ENCODE measurements around the gene AANAT. TPM values are rescaled to one million over a fixed set of nuclear protein-coding genes. Genes with fewer than 3 reads are reported as not detected.

AANAT gene
- total RNA-seq, 1 donor from 2014 or later = not detected

DNA sequence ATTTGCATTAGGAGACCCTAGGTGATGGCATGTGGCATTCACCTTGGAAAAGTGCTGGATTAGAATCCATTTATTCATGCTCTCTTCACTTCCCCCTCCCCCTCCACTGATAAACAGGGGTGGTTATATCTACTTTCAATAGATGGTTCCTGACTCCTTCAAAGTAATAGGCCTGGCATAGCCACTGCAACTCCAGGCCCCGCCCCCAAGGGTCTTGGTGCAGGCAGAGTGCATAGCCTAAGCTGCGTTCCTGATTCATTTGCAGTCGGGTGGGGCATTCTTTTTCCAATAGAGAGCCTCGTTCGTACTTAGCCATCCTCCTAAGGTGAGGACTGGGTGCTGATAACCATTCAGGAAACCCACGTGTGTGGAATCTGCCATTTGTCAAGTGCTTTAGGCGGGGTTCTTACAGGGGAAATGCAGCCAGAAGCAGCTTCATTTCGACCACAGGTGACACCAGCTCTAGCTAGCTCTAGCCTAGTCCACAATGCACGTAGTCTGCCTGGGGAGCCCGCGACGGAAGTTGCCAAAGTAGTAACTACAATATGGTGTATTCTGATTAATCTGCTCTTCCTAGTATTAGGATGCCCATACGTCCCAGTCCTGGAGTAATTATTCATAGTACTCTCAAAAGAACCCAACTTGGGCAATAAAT lies 25.6 kb upstream of the AANAT start:
- DNase-seq (ENCODE audit: low read depth in 2 of 2) = no peak

- DNase-seq (ENCODE audit: low read depth in 2 of 2) = no peak
Measured at GRCh38 chr17:76442341-76443338, 24.8 kb upstream of the AANAT start.

DNA sequence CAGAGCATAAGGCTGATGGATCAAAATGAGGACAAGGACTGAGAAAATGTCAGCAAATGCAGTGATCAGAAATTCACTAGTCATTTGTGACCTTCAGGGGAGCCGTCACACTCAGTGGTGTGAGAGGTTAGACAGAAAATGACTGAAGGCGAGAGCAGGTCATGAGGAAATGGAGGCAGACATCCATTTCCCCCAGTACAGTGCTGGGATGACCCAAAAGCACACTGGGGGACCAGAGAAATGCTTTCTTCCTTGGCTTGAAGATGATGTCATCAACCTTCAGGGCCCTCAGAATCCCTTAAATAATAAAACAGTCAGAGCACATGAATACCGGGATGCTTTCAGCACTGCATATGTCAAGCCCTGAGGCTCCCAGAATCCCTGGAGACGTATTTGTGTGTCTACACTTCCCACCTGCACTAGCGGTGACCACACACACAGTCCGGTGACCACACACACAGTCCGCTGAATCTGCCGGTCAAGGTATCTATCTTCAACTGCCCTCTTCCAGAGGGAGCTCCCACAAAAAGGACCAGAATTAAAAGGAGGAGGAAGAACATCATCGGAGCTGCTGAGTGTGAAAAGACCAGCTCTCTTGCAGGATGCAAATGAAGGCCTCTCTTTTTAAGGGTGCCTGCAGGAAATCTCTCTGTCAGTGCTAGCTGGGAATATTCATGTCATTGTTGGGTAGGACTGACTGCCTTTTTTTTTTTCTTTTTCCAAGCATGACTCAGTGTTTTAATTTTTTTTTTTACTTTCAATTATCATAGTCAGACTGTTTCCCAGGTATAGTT lies 22.7 kb upstream of the AANAT start:
- DNase-seq (ENCODE audit: low read depth in 2 of 2) = peak; percentile 32 to 53

- no peak for DNase-seq (ENCODE audit: low read depth in 2 of 2)
Measured at GRCh38 chr17:76445697-76446448, 21.5 kb upstream of the AANAT start.

DNA sequence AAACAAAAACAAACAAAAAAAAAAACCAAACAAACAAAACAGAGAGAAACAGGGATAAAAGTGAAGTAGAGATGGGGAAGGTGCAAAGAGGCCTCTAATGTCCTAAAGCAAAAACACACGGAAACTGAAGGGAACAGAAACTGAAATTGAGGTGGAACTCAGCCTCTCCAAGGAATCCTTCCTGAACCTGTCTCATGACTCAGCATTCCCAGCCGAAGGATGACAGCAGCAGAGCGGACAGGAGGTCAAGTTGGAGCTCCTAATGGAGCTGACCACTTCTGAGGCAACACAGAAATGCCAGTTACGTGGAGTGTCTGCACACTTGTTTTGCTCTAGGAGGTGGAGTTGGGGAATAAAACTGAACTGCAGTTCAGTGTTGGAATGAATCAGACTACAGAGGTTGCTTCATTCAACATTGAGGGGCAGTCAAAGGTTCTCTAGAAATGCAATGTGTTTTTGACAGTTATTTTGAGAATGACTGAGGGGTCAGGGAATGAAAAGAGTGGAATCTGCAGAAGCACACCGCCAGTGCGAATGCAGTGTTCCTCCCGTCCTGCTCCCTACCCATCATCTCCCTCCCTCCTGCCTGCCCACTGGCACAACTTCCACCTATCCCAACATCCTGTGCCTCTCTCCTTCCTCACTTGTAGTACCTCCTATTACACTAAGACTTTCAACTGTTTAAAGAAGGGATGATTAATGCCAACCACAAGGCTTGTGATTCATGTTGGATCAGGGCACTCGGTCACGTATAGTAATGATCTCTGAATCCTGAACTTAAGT lies 20.8 kb upstream of the AANAT start:
- DNase-seq (ENCODE audit: low read depth in 2 of 2) = peak in 1 of 2 donors; percentile 74

DNA sequence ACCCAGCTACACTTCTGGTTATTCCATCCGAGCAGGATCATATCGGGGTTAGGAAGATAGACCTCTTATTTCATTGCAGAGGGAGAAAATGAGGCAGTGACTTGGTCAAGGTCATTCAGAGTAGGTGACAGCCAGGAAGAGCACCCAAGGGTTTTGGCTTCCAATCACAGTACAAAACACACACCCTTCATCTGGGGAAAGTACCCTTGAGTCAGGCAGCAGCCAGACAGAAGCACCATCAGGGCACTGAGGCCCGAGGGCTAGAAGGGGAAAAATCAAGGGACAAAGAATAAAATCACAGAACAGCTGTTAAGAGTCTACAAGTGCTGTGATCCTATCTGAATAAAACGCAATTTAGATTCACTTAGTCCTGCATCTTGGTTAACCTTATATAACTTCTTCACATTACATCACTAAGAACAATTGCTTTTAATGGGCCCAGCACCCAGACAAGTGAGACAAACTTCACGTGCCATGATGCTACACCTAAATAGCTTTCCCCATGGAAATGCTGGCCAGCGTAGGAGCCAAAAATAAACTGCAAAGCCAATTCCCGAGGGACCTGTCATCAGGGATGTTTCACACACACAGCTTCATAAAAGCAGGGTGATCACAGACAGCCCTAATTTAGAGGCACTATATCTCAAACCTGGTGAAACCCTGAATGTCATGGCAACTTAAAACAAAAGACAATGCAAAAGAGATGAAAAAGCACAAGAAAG lies 19.3 kb upstream of the AANAT start:
- no peak for DNase-seq (ENCODE audit: low read depth in 2 of 2)

DNA sequence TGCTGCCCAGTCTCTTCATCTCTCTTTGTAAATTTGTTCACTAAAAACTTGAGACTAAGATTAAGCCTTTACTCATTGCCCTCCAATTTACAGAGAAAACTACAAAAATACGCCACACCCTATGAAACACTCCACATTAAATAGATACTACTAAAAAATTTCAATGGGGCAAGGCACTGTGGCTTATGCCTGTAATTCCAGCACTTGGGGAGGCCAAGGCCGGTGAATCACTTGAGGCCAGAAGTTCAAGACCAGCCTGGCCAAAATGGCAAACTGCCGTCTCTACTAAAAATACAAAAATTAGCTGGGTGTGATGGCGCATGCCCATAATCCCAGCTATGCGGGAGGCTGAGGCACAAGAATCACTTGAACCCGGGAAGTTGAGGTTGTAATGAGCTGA lies 18.3 kb upstream of the AANAT start:
- no peak for DNase-seq (ENCODE audit: low read depth in 2 of 2)

DNA sequence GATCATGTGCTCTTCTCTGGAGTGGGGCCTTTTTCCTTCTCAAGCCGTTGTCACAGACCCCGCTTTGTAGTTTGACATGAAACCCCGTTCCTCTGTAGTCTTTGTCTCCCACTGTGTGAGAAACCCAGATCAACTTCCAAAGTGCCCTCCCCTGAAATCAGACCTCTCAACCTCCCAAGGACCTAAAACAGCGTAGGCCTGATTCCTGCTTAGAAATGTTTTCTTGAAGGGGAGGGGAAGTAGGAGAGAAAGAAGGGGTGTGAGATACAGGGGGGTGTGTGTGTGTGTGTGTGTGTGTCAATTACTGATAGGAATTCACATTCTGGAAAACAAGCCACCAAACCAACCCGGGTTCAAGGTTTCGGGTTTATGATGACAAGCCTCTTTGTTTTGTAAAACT lies 15.9 kb upstream of the AANAT start:
- no peak for DNase-seq (ENCODE audit: low read depth in 2 of 2)

- DNase-seq (ENCODE audit: low read depth in 2 of 2) = peak; percentile 21 to 37
Measured at GRCh38 chr17:76452127-76452659, 15.2 kb upstream of the AANAT start.

- DNase-seq (ENCODE audit: low read depth in 2 of 2) = peak; percentile 86 to 91
Measured at GRCh38 chr17:76452660-76453430, 14.6 kb upstream of the AANAT start, which contains the start of gene UBE2O. UBE2O (minus strand) TSS chr17:76453152; CDS start chr17:76453141, 11 bp downstream.

DNA sequence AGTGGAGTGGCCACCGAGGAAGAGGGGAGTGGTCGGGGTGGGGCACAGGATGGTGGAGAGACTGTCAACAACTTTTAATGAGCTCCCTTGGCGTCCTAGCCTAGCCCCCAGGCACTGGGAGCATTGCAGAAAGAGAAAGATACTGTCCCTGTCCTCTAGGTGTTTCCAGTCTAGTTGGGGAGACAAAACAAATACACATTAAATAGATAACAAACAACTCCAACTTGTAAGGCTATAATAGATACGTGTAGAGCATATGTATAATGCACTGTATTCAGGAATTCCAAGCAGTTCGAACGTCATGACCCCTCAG lies 14.0 kb upstream of the AANAT start:
- DNase-seq (ENCODE audit: low read depth in 2 of 2) = no peak

GRCh38 chr17:76458580-76459490 lies 8.6 kb upstream of the AANAT start:
- peak; percentile 72 to 75 for DNase-seq (ENCODE audit: low read depth in 2 of 2)

DNA sequence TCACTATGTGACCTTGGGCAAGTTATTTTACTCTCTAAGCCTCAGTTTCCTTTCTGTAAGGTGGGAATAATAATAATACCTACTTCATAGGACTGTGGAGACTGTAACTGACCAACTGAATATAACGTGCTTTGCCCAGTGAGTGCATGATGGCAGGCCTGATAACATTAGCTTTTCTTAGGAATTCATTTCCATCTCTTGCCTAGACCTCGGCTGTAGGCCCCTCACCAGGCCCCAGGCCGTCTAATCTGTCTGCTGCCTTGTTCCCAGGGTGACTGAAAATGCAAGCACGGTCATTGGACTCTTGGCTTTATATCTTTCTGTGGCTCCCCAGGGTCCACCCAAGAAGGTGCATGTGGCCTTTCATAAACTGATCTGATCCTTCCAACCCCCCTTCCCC lies 7.7 kb upstream of the AANAT start:
- DNase-seq (ENCODE audit: low read depth in 2 of 2) = no peak

DNA sequence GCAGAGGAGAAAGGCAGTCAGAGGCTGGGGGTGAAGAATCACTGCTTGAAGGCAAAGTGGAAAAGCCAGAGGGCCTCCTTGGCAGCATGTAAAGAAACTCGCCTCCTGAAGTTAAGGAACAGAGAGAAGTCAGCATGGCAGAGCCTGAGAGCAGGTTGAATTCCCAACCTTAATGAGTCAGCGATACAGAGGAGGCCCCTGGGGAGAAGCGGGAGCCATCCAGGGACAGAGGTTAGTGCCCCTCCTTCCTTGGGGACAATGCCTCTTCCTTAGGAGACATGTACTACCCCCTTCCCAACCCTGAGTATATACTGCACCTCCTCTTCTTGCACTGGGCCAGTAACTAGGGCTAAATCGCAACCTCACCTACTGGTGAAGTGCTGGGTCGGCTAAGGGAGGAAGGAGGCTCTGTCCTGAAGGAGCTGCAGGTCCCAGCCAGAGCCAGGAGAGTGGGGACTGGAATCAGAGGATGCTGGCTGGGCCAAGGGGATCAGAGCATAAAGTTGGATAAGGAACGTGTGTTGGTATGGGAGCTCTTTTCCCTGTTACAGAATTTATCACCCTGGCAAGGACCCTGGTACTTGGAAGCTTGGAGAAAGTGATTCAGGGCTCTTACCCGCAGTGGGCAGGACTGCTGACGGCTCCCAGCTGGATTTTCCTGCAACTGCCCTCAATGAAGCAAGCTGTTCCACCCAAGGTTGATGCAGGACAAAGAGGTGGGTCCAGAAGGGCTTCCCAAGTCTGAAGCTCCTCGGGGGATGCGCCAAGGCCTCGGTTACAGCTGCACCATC lies 5.4 kb upstream of the AANAT start:
- DNase-seq (ENCODE audit: low read depth in 2 of 2) = no peak

GRCh38 chr17:76462556-76463290 lies 4.7 kb upstream of the AANAT start:
- DNase-seq (ENCODE audit: low read depth in 2 of 2) = no peak

DNA sequence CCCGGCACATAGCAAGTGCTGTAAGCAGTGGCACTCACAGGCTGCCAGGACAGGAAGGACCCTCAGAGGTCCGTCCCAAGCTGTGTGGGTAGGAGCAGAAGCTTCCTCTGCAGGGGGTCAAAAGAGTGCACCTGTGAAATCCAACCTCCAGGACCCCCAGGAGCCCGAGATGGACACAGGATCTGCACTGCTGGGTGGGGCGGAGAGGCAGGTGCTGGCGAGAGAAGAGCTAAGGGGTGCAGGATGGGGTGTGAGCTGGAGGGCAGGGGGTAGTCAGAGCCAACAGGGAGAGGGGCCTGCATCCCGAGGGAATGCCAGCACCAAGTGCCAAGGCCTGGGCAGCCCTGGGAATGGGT lies 650 bp upstream of the AANAT start:
- DNase-seq (ENCODE audit: low read depth in 2 of 2) = no peak
